Natural killer cell (primary cell): ENCODE results near the gene NFIB. TPM values are rescaled to one million over a fixed set of nuclear protein-coding genes. Genes with fewer than 3 reads are reported as not detected.

Experiments used
- ATAC-seq, 3 donors: fragments of 150-1000 bp in 2 of 3; fragments of 200-7000 bp in 1 of 3; cut with Tn5 transposase; 1 replicate in 1 of 3; 2 replicates in 2 of 3; pipeline ENCODE4 v1.10.0; 2021; ENCODE audit warnings: mild to moderate bottlenecking in 2 of 3, moderate library complexity in 2 of 3
- DNase-seq, 2 donors: peaks; one replicate each; pipeline versions ENCODE4 v3.0.0 to v3.0.0-alpha.2; 2013 to 2021; ENCODE audit warnings: mixed read lengths in 1 of 2
- H3K27ac ChIP-seq: one replicate; pipeline ENCODE4 v1.5.1; 2013; ENCODE audit warnings: mild to moderate bottlenecking, low read length
- H3K27me3 ChIP-seq: one replicate; pipeline ENCODE4 v1.6.1; 2013; ENCODE audit warnings: low read length; ENCODE audit not compliant: control insufficient read depth, insufficient read depth
- H3K36me3 ChIP-seq: one replicate; pipeline ENCODE4 v1.6.1; 2013; ENCODE audit warnings: low read length; ENCODE audit not compliant: control insufficient read depth, insufficient read depth
- H3K4me1 ChIP-seq: one replicate; pipeline ENCODE4 v1.6.1; 2013; ENCODE audit warnings: low read length; ENCODE audit not compliant: control insufficient read depth, insufficient read depth
- H3K4me3 ChIP-seq: one replicate; pipeline ENCODE4 v1.5.1; 2013; ENCODE audit warnings: low read length
- H3K9me3 ChIP-seq: one replicate; pipeline ENCODE4 v1.6.1; 2013; ENCODE audit warnings: low read length; ENCODE audit not compliant: control insufficient read depth, insufficient read depth
- H3K27ac Mint-ChIP-seq, 2 donors: one replicate each; pipeline ENCODE4 v1.8.0; 2022; ENCODE audit warnings: mild to moderate bottlenecking in 2 of 2, mixed read lengths in 2 of 2, moderate library complexity in 1 of 2
- H3K27me3 Mint-ChIP-seq, 2 donors: one replicate each; pipeline ENCODE4 v1.8.0; 2022; ENCODE audit warnings: low read depth in 2 of 2, mixed read lengths in 2 of 2
- H3K36me3 Mint-ChIP-seq: one replicate; pipeline ENCODE4 v1.8.0; 2022; ENCODE audit warnings: mixed read lengths
- H3K4me1 Mint-ChIP-seq, 2 donors: one replicate each; pipeline ENCODE4 v1.8.0; 2022; ENCODE audit warnings: mixed read lengths in 2 of 2
- H3K4me3 Mint-ChIP-seq: one replicate; pipeline ENCODE4 v1.8.0; 2022; ENCODE audit warnings: mild to moderate bottlenecking, moderate library complexity, mixed read lengths
- H3K9me3 Mint-ChIP-seq, 2 donors: one replicate each; pipeline ENCODE4 v1.8.0; 2022; ENCODE audit warnings: mixed read lengths in 2 of 2
- WGBS: methylation state at CpG from one replicate; pipeline ENCODE4 v1.1.7; 2013; ENCODE audit warnings: missing lambda C conversion rate; ENCODE audit not compliant: insufficient coverage; 5-methylcytosine and 5-hydroxymethylcytosine counted together
- intact Hi-C: fragments of 100-400 bp; cut with micrococcal nuclease; formaldehyde crosslinking; loops from one replicate; pipeline ENCODE4 v1.14.2; 2022
- total RNA-seq, 4 donors: library from RNA; stranded (reverse); fragments of 120-200 nt in 1 of 4; gene quantifications; one replicate each; pipeline versions ENCODE4 v1.2.3 to v1.2.4, GENCODE V29; 2013 to 2022
- TF ChIP-seq, protein P1 (sequence below): fragments of 200-600 bp; IDR thresholded peaks from one replicate; pipeline ENCODE4 v1.8.0; 2022; ENCODE audit warnings: antibody characterized with exemption

Gene NFIB
- total RNA-seq, 3 donors from 2014 or later (not counting 1 experiment from before 2014, with no cell fraction given) = 0.20 to 0.21 TPM; not detected in 1

DNA sequence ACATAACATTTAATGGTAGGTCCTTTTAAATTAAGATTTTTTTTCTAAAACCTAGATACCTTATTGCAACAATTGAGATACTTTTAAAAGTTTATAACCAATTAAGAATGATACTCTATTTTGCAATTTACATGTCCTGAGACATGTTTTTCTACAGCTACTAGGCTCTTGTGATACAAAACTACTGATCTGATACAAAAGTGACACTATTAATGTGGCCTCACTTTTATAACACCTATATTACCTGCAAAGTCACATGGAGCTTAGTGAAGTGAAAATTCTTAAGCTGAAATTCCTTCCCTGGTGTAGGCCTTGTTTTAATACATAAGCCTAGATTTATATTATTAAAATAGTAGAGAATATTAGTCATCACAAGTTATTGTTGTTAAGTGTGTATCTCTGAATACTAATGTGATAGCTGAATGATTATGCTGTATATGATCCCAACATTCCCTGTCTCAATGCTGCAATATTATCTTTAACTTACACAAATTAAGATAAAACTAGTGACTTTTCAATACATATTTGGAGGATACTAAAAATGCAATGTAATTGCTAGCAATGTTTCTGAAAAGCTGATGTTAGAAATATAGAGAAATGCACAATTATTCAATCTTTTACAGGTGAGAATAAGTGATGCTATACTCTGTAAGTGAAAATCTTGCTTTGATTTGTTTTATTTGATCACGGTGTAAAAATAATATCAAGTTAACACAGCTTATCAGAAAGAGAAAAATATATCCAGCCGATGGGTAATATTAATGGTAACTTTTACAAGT lies 2.6 kb downstream of the NFIB start:
- ATAC-seq (no peak), DNase-seq (no peak)
- Mint-ChIP-seq H3K4me3 (no peak overlapping the region), H3K9me3 (peaks cover 0 to 2% of the 10 kb centered on the region in 2 donors), H3K36me3 (no peaks in the 10 kb centered on the region), H3K27me3 (peaks cover 37 to 56% of the 10 kb centered on the region in 2 donors), H3K4me1 (peaks cover 16 to 20% of the 10 kb centered on the region in 2 donors), H3K27ac (no peak overlapping the region)
- H3K9me3 ChIP-seq = no peaks in the 10 kb centered on the region
- WGBS = 100% methylated on average over 1 of the region's 2 CpGs
- no peak overlapping the region for H3K4me3 ChIP-seq
- TF ChIP-seq, protein P1, sequence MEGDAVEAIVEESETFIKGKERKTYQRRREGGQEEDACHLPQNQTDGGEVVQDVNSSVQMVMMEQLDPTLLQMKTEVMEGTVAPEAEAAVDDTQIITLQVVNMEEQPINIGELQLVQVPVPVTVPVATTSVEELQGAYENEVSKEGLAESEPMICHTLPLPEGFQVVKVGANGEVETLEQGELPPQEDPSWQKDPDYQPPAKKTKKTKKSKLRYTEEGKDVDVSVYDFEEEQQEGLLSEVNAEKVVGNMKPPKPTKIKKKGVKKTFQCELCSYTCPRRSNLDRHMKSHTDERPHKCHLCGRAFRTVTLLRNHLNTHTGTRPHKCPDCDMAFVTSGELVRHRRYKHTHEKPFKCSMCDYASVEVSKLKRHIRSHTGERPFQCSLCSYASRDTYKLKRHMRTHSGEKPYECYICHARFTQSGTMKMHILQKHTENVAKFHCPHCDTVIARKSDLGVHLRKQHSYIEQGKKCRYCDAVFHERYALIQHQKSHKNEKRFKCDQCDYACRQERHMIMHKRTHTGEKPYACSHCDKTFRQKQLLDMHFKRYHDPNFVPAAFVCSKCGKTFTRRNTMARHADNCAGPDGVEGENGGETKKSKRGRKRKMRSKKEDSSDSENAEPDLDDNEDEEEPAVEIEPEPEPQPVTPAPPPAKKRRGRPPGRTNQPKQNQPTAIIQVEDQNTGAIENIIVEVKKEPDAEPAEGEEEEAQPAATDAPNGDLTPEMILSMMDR = no peak
- intact Hi-C loops = no loop called here
- peaks cover 38% of the 10 kb centered on the region for H3K27me3 ChIP-seq
- H3K4me1 ChIP-seq = peaks cover 20% of the 10 kb centered on the region
- H3K36me3 ChIP-seq = no peaks in the 10 kb centered on the region
- H3K27ac ChIP-seq = no peak overlapping the region

DNA sequence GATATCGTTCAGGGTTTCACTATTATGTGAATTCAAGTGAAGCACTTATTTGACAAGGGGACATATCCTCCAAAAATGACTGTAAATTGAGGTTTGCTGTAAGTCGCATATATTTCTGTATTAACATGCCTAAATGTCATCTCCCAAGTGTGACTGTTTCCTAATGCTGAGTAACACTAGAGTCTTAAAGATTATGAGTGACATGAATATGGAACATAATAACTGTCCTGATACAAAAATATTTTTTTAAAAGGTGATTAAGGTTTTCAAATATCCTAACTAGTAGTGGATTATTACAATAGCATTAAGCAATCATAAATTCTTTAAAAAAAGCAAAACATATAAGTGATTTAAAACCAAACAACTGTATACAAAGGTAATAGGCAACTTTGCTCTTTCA lies 3.6 kb downstream of the NFIB start:
- 72% methylated on average over 1 of the region's 2 CpGs for WGBS
- Histone ChIP-seq H3K27ac (no peak overlapping the region), H3K36me3 (no peaks in the 10 kb centered on the region), H3K4me3 (no peak overlapping the region), H3K4me1 (peaks cover 13% of the 10 kb centered on the region), H3K27me3 (peaks cover 30% of the 10 kb centered on the region), H3K9me3 (no peaks in the 10 kb centered on the region)
- DNase-seq (no peak), ATAC-seq (no peak)
- no peak overlapping the region for H3K27ac Mint-ChIP-seq
- no peaks in the 10 kb centered on the region for H3K36me3 Mint-ChIP-seq
- intact Hi-C loops = no loop called here
- peaks cover 34 to 54% of the 10 kb centered on the region in 2 donors for H3K27me3 Mint-ChIP-seq
- H3K4me1 Mint-ChIP-seq = peaks cover 10 to 14% of the 10 kb centered on the region in 2 donors
- H3K4me3 Mint-ChIP-seq = no peak overlapping the region
- H3K9me3 Mint-ChIP-seq = peaks cover 0 to 2% of the 10 kb centered on the region in 2 donors
- TF ChIP-seq, protein P1 = no peak

GRCh38 chr9:14309403-14309802 lies 4.5 kb downstream of the NFIB start:
- no peak for ATAC-seq
- peaks cover 0 to 2% of the 10 kb centered on the region in 2 donors for H3K9me3 Mint-ChIP-seq
- Histone ChIP-seq H3K4me1 (peaks cover 9% of the 10 kb centered on the region), H3K36me3 (no peaks in the 10 kb centered on the region), H3K4me3 (no peak overlapping the region), H3K27me3 (peaks cover 28% of the 10 kb centered on the region), H3K27ac (no peak overlapping the region), H3K9me3 (no peaks in the 10 kb centered on the region)
- no peaks in the 10 kb centered on the region for H3K36me3 Mint-ChIP-seq
- H3K4me1 Mint-ChIP-seq = peaks cover 8 to 9% of the 10 kb centered on the region in 2 donors
- intact Hi-C loops = no loop called here
- TF ChIP-seq, protein P1 = no peak
- WGBS = 27% methylated on average over 2 of the region's 2 CpGs
- no peak for DNase-seq
- H3K27me3 Mint-ChIP-seq = peaks cover 35 to 62% of the 10 kb centered on the region in 2 donors
- H3K27ac Mint-ChIP-seq = no peak overlapping the region
- no peak overlapping the region for H3K4me3 Mint-ChIP-seq

- no peaks in the 10 kb centered on the region for H3K9me3 ChIP-seq
- H3K4me3 ChIP-seq = no peak overlapping the region
- Mint-ChIP-seq H3K36me3 (no peaks in the 10 kb centered on the region), H3K27ac (no peak overlapping the region), H3K4me3 (no peak overlapping the region), H3K9me3 (peaks cover 0 to 2% of the 10 kb centered on the region in 2 donors), H3K27me3 (peaks cover 32 to 68% of the 10 kb centered on the region in 2 donors), H3K4me1 (peaks cover 5 to 6% of the 10 kb centered on the region in 2 donors)
- H3K27me3 ChIP-seq = peaks cover 31% of the 10 kb centered on the region
- no peaks in the 10 kb centered on the region for H3K36me3 ChIP-seq
- peaks cover 6% of the 10 kb centered on the region for H3K4me1 ChIP-seq
- intact Hi-C loops = no loop called here
- ATAC-seq = no peak
- WGBS = 78% methylated on average over 5 of the region's 6 CpGs
- no peak overlapping the region for H3K27ac ChIP-seq
- no peak for DNase-seq
- TF ChIP-seq, protein P1 = no peak
These were observed 5.1 kb downstream of the NFIB start for GRCh38 chr9:14308853-14309145.
